CD4-positive, alpha-beta T cell treated with Interferon alpha-2 for 1 hour (primary cell): ENCODE results near the gene PIR.
A peak's percentile ranks its signal among the peaks of the same experiment; 100 is the strongest.

Experiments
- DNase-seq, 2 donors: peaks; one replicate each; pipeline ENCODE4 v3.0.0-alpha.2; 2020 to 2022

Gene PIR

DNA sequence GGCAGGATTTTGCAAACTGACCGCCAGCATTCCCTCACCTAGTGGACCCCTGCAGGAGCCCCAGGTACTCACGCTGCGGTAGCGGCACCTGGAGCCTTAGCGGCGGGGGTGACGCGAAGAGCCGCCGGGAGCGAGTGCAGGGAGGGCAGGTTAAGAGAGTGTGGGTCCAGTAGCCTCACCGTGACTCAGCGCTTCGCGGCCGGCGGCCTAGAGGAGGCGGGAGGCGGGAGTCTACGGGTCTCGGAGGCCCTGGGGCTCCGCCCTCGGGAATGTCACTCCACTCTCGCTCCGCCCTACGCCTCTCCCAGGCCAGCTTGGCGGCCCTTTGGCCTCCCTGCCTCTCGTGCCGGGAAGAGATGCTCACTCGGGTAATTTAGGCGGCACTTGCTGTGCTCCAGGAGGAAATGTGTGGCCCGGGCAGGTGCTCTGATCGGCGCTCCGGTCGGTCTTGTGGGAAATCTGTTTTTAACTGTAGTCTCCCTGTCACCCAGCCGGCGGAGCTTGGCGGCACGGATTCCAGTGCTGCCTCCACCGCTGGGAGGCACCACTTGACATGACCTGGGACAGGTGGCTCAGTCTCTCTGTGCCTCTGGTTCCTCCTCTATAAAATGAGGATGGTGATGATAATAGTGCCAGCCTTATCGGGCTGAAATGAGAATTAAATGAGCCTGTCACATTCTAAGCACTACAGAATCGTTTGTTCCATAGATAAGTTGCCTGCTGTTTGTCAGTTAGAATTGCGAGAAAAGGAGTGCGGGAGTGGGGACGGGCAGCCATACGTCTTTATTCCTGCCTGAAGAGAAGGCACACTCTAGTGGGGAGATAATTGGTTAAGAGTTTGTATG is at the start of gene PIR:
Gene PIR, minus strand, starts transcription at position 216 of the 845 bp plus-strand sequence. CDS start 2,076 bp downstream, outside the sequence.
- DNase-seq = peak; percentile 19 to 23

- no peak for DNase-seq
Measured at GRCh38 chrX:15530318-15530717, 37.2 kb upstream of the PIR start.

GRCh38 chrX:15529165-15529564 is 36.0 kb upstream of the PIR start:
- DNase-seq = no peak

GRCh38 chrX:15525664-15526416 is 32.7 kb upstream of the PIR start:
- no peak for DNase-seq

DNA sequence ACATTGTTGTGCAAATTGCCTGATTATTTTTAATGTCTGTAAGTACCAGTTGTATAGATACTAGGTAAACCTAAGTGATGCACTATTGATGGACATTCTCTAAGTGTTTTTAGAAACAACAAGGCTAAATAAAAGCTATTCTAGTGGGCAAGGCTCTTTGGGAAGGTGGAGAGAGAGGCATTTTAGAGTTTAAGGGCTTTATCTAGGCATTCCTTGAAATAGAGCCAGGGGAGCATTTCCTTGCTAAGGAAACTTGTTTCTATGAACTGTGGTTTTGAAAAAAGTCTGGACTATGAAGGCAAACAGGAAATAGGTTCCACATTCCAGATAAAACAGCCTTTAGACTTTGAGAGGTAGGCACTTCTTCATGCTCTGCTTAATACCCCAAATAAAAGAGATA is 31.3 kb upstream of the PIR start:
- DNase-seq = no peak

GRCh38 chrX:15523088-15523487 is 30.0 kb upstream of the PIR start:
- no peak for DNase-seq

- DNase-seq = no peak
Measured at GRCh38 chrX:15522464-15522863, 29.3 kb upstream of the PIR start.

GRCh38 chrX:15515931-15516330 is 22.8 kb upstream of the PIR start:
- no peak for DNase-seq

DNA sequence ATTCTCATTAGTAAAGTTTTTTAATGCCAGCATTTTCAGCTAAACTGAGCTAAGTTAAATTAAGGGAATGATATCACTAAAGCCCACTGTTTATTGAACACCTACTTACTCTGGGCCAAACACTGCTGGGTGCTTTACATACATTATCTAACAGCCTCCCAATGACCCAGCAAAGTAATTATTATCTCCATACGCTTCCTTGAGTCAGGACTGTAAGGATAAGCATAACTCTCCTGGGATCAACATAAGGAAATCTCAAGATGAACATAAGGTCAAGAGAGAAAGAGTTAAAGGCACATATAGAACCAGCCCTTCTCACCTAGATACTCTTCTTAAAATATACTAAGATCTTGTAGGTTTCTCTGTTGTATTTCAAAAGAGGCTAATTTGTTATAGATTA is 21.1 kb upstream of the PIR start:
- no peak for DNase-seq

- no peak for DNase-seq
Measured at GRCh38 chrX:15512401-15512965, 19.4 kb upstream of the PIR start.

GRCh38 chrX:15511563-15511962 is 18.4 kb upstream of the PIR start:
- no peak for DNase-seq

DNA sequence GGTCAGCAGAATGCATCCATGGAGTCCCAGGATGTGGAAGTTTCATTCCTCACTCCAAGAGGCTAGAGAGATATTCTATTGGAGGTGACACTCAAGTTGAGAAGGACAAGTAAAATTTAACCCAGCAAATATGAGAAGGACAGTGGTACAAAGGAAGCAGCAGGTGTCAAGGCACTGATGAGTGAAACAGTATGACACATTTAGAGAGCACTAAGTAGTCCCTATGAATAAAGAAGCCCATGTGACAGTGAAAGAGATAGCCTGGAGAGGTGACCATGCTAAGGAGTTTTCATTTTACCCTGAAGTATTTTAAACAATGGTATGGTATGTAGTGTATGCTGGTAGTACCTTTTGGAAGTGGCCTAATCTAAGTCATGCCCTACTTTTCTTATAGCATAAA is 16.7 kb upstream of the PIR start:
- DNase-seq = no peak

GRCh38 chrX:15507005-15507404 is 13.9 kb upstream of the PIR start:
- DNase-seq = no peak

DNA sequence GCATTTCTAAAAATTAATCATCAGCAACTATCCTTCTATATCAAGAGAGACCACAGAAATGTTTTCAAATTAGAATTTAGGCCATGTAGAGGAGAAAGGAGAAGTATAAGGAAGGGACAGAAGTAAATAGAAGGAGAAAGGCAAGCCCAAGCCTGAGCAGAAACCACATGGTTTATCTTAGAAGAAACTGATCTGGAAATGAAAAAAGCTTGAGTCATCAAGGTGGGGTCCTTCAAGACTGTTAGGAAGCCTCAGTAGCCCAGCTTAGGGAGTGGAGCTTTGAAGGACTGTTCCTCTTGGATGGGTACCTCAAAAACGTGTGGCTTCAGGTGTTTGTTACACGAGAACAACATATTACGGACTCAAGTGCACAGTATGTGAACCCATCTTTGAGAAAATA is 12.0 kb upstream of the PIR start:
- DNase-seq = no peak

DNA sequence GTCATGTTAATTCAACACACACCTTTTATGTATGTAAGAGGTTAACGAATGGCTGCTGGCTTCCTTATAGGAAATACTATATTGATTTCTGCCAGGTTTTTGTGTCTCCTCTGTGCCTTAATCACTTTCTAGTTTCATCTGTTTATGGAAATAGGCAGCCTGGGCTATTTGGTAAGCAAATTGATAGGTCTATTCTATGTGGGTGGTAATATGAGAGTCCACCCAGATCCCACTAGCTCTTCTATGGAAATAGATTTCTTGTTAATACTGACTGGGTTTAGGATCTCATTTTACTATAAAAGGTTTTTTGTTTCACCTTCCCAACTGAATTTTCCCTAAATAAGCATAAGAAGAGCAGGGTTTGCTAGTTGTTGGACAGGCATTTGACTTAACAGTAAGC is 11.5 kb upstream of the PIR start:
- no peak for DNase-seq

- no peak for DNase-seq
Measured at GRCh38 chrX:15501506-15501905, 8.4 kb upstream of the PIR start.

DNA sequence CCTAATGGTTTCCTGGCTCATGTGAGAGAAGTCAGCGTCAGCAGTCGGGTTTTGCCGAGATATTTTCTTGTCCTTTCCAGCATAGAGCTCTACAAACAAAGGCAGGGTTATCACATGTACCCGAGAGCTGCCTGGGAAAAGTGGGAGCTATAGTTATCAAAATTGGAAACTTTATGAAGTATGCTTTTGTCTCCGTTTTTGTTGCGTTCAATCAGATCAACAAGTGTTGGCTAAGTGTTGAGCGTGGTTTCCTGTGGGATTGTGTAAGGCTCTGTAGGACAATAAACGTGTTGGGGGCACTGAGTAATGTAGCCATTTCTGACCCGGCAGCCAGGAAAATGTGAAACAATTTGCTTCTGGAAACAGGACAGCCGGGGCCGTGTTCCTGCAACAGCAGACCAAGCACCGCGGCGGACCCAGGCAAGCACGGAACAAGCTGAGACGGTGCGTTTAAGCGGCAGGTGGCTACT is 7.4 kb upstream of the PIR start, which contains the start of gene BMX:
Gene BMX, plus strand, starts transcription at position 311 of the 470 bp plus-strand sequence. CDS start 7,547 bp downstream, outside the sequence.
- no peak for DNase-seq

- DNase-seq = no peak
Measured at GRCh38 chrX:15499976-15500375, 6.8 kb upstream of the PIR start.

GRCh38 chrX:15498741-15499140 is 5.6 kb upstream of the PIR start:
- no peak for DNase-seq

- DNase-seq = peak; percentile 29 to 55
Measured at GRCh38 chrX:15497865-15498264, 4.7 kb upstream of the PIR start.

DNA sequence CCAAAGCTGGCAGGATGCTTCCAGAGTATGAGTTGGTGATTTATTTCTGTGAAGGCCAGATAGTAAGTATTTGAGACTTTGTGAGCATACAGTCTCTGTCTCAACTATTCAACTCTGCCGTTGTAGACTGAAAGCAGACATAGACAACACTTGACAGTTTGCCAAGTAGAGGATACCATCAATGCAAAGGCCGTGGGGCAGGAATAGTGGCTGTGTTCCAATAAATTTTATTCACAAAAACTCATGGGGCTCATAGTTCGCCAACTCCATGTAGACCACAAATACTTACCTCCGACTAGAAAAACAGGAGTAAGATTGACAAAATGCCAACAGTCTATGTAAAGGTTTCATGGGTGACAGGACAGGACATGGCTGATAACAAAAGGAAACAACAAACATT is 3.7 kb upstream of the PIR start:
- DNase-seq = no peak

DNA sequence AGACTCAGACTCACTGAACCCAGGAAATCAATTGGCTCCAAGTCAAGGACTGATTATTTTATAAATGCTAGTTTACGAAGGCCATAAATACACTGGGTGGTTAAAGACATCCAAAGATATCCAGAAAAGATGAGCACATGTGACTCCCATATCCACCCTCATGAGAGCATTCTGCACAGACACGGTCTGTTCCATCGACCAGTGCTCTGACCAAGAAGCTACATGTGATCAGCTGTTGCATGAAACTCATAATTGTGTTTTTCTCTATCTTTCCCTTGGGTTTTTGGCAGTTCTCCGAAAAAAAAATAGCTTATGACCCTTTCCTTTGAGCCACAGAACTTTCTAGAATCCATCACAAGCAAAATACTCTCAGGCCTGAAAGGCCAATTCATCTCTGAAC is 2.7 kb upstream of the PIR start:
- DNase-seq = no peak

- no peak for DNase-seq
Measured at GRCh38 chrX:15492469-15492868, 664 bp downstream of the PIR start.

DNA sequence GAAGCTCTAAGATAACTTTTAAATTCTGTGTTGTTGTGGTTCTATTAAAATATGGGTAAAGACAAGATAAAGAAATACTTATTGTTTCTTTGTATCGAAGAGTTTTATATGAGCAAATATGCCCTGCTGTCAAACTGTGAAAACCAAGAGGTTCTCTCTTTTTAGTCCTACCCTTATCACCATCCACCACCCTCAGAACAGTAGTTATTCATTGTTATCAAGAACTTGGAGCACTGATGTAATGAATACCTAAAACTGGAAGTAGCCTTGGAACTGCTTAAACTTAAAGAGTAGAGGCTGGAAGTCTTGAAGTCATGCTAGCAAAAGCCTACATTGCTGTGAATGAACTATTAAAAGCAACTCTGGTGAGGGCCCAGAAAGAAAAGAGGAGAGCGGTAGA is 9.2 kb downstream of the PIR start:
- no peak for DNase-seq
